GM19239 (cell line): ENCODE results near the gene TTLL8.
"Not testable (repeated sequence)": the region's sequence is repeated elsewhere in the genome, so short reads cannot be mapped to it uniquely, and the experiment has no call there.

Experiments used
- DNase-seq: peaks from one replicate; pipeline ENCODE4 v3.0.0; 2011; ENCODE audit warnings: low spot score; ENCODE audit not compliant: insufficient read length
- FAIRE-seq: peaks from 2 replicates; lab custom pipeline; 2011; peaks lifted over from hg19 to GRCh38; lab: Jason Lieb, UNC

TTLL8 gene

GRCh38 chr22:49995041-49995360 lies 63.1 kb downstream of the TTLL8 start:
- DNase-seq (no peak), FAIRE-seq (no peak)

GRCh38 chr22:49994361-49995040 lies 63.6 kb downstream of the TTLL8 start:
- FAIRE-seq (no peak), DNase-seq (peak; percentile 4)

- FAIRE-seq = no peak
These were observed 64.3 kb downstream of the TTLL8 start for GRCh38 chr22:49993649-49994360.

GRCh38 chr22:49992921-49993648 lies 65.0 kb downstream of the TTLL8 start:
- peak; percentile 86 for DNase-seq
- FAIRE-seq = peak; percentile 62

More at GRCh38 chr22:49993649-49994360, 64.3 kb downstream of the TTLL8 start:
- no peak for DNase-seq

GRCh38 chr22:49991907-49992533 lies 66.1 kb downstream of the TTLL8 start:
- no peak for DNase-seq
- FAIRE-seq = no peak

- DNase-seq = no peak
- FAIRE-seq = no peak
These were observed 66.9 kb downstream of the TTLL8 start for GRCh38 chr22:49991167-49991566.

- FAIRE-seq, DNase-seq: not testable (repeated sequence)
These were observed 68.3 kb downstream of the TTLL8 start for GRCh38 chr22:49989826-49990225.

- FAIRE-seq (no peak), DNase-seq (no peak)
These were observed 71.8 kb downstream of the TTLL8 start for GRCh38 chr22:49986325-49986724.

GRCh38 chr22:49983148-49984042 lies 74.7 kb downstream of the TTLL8 start:
- no peak for DNase-seq
- FAIRE-seq = no peak

GRCh38 chr22:49981799-49982198 lies 76.3 kb downstream of the TTLL8 start:
- not testable (repeated sequence) for FAIRE-seq, DNase-seq

- DNase-seq (no peak), FAIRE-seq (peak; percentile 84)
These were observed 78.4 kb downstream of the TTLL8 start for GRCh38 chr22:49979587-49980264.

GRCh38 chr22:49977578-49977977 lies 80.5 kb downstream of the TTLL8 start:
- FAIRE-seq (no peak), DNase-seq (no peak)

- DNase-seq (no peak), FAIRE-seq (peak; percentile 80)
These were observed 81.5 kb downstream of the TTLL8 start for GRCh38 chr22:49976439-49977175.

- no peak for FAIRE-seq
- DNase-seq = no peak
These were observed 82.3 kb downstream of the TTLL8 start for GRCh38 chr22:49975543-49976389.

- FAIRE-seq (no peak), DNase-seq (no peak)
These were observed 84.8 kb downstream of the TTLL8 start for GRCh38 chr22:49973018-49973961.

- DNase-seq (no peak), FAIRE-seq (no peak)
These were observed 85.7 kb downstream of the TTLL8 start for GRCh38 chr22:49972163-49973017.
